ENCODE data around the gene DHCR24.

DHCR24 gene

DNA sequence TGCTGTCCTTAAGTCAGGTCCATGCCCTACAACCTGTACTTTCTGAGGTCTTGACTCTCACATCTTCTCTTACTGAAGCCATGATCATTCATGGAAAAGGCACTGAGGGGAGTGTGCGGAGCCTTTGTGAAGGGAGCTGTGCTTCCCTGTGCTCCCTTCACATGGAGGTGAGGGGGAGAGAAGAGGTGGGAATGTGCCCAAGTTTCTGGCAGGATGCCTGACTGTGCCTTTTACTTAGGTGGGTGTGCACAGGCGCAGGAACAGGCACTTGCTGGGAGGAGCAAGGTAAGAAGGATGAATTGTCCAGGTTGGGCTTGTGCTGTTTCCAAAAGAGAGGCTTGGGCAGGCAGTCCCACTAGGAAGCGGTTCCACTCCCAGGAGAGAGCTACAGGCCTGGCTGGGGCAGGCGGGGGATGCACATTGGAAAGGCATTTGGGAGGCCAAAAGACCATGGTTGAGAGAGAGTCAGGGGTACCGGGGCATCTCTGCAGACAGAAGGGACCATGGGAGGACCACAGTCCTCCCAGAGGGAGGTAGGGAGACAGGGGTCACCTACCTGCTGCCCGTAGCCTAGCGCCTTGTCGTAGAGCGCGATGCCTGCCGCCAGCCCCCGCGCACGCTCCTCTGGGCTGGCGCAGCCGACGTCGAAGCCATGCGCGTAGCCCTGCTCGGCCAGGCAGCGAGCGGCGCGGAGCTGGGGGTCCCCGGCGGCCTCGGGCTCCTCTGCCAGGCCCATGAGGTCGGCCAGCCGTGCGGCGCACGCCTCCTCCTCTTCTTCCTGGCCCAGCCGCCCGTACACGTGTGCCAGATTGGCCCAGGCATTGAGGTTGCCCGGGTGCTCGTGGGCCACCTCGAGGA, 86.7 kb downstream of the DHCR24 start:
- DNase-seq (ENCODE audit: low spot score): no peak
